HEK293 (cell line): ENCODE results near the gene IL1RAPL1.

Source experiments
- CTCF ChIA-PET: fragments of 350-600 bp; formaldehyde crosslinking; extraction: SDS; loops from one replicate; lab custom pipeline; 2021; ENCODE audit warnings: antibody characterized with exemption; lab: Yijun Ruan, JAX
- POLR2A ChIA-PET: fragments of 300-600 bp; formaldehyde crosslinking; extraction: SDS; loops from one replicate; lab custom pipeline; 2020; ENCODE audit warnings: antibody characterized with exemption, inconsistent platforms; lab: Yijun Ruan, JAX
- H3K27ac ChIP-seq: fragments of 200-500 bp; sonication (Bioruptor generic); 2 replicates; pipeline ENCODE4 v1.5.1; 2014; ENCODE audit warnings: low read depth, low read length, control low read depth, inconsistent platforms; ENCODE audit errors: extremely low read depth
- H3K36me3 ChIP-seq, 2 experiments: fragments of 200-500 bp in 1 of 2; sonication (Bioruptor generic) in 1 of 2; 1 replicate in 1 of 2; 2 replicates in 1 of 2; pipeline ENCODE4 v1.5.1; 2014 to 2017; ENCODE audit warnings: inconsistent platforms in 2 of 2, low read length in 2 of 2; ENCODE audit not compliant: control insufficient read depth in 2 of 2, insufficient read depth in 1 of 2
- H3K4me1 ChIP-seq: fragments of 200-500 bp; sonication (Bioruptor generic); 2 replicates; pipeline ENCODE4 v1.5.1; 2014; ENCODE audit warnings: mild to moderate bottlenecking, low read length, inconsistent platforms; ENCODE audit not compliant: control insufficient read depth, insufficient read depth
- H3K4me3 ChIP-seq: 2 replicates; pipeline ENCODE4 v1.5.1; 2011; ENCODE audit warnings: low read depth, mild to moderate bottlenecking, control low read depth, low read length, moderate library complexity
- H3K9me3 ChIP-seq: fragments of 200-500 bp; sonication (Bioruptor generic); 2 replicates; pipeline ENCODE4 v1.5.1; 2014; ENCODE audit warnings: low read depth, low read length, inconsistent platforms; ENCODE audit not compliant: control insufficient read depth, insufficient read depth
- GLI4 ChIP-seq: fragments of 450-650 bp; formaldehyde crosslinking; IDR thresholded peaks from 2 replicates; pipeline ENCODE4 v1.5.1; 2016; ENCODE audit warnings: missing biosample characterization, missing genetic modification characterization
- SALL2 ChIP-seq: fragments of 450-650 bp; formaldehyde crosslinking; IDR thresholded peaks from 2 replicates; pipeline ENCODE4 v1.5.0; 2017; ENCODE audit warnings: missing biosample characterization, mild to moderate bottlenecking, missing genetic modification characterization, borderline replicate concordance
- SCRT2 ChIP-seq: fragments of 450-650 bp; formaldehyde crosslinking; IDR thresholded peaks from 2 replicates; pipeline ENCODE4 v1.5.1; 2016; ENCODE audit warnings: missing biosample characterization, missing genetic modification characterization
- ZBTB1 ChIP-seq: fragments of 450-650 bp; formaldehyde crosslinking; IDR thresholded peaks from 2 replicates; pipeline ENCODE4 v1.5.1; 2016; ENCODE audit warnings: missing biosample characterization, missing genetic modification characterization
- ZBTB20 ChIP-seq: fragments of 450-650 bp; formaldehyde crosslinking; IDR thresholded peaks from 2 replicates; pipeline ENCODE4 v1.5.1; 2016; ENCODE audit warnings: missing biosample characterization, missing genetic modification characterization
- ZNF121 ChIP-seq: fragments of 450-650 bp; formaldehyde crosslinking; IDR thresholded peaks from 2 replicates; pipeline ENCODE4 v1.5.1; 2016; ENCODE audit warnings: missing biosample characterization, missing genetic modification characterization
- ZNF16 ChIP-seq: fragments of 450-650 bp; formaldehyde crosslinking; IDR thresholded peaks from 2 replicates; pipeline ENCODE4 v1.5.1; 2016; ENCODE audit warnings: low read depth, missing biosample characterization, missing genetic modification characterization
- ZNF19 ChIP-seq: fragments of 450-650 bp; formaldehyde crosslinking; IDR thresholded peaks from 2 replicates; pipeline ENCODE4; 2016; ENCODE audit warnings: missing biosample characterization, missing genetic modification characterization, low read depth
- ZNF248 ChIP-seq: fragments of 450-650 bp; formaldehyde crosslinking; IDR thresholded peaks from 2 replicates; pipeline ENCODE4 v1.5.1; 2017; ENCODE audit warnings: missing biosample characterization, missing genetic modification characterization
- ZNF302 ChIP-seq: fragments of 450-650 bp; formaldehyde crosslinking; IDR thresholded peaks from 2 replicates; pipeline ENCODE4 v1.5.1; 2016; ENCODE audit warnings: missing biosample characterization, missing genetic modification characterization, low read depth
- ZNF37A ChIP-seq: fragments of 450-650 bp; IDR thresholded peaks from 2 replicates; pipeline ENCODE4 v1.5.1; 2018; ENCODE audit warnings: missing biosample characterization, missing genetic modification characterization
- ZNF501 ChIP-seq: fragments of 450-650 bp; formaldehyde crosslinking; IDR thresholded peaks from 2 replicates; pipeline ENCODE4 v1.5.1; 2016; ENCODE audit warnings: missing biosample characterization, missing genetic modification characterization
- ZNF529 ChIP-seq: fragments of 450-650 bp; formaldehyde crosslinking; IDR thresholded peaks from 2 replicates; pipeline ENCODE4 v1.5.1; 2017; ENCODE audit warnings: missing genetic modification characterization, missing biosample characterization; ENCODE audit not compliant: insufficient replicate concordance
- ZNF544 ChIP-seq: fragments of 450-650 bp; formaldehyde crosslinking; IDR thresholded peaks from 2 replicates; pipeline ENCODE4 v1.5.0; 2017; ENCODE audit warnings: missing biosample characterization, missing genetic modification characterization
- ZNF843 ChIP-seq: fragments of 450-650 bp; formaldehyde crosslinking; IDR thresholded peaks from 2 replicates; pipeline ENCODE4 v1.5.1; 2016; ENCODE audit warnings: missing biosample characterization, missing genetic modification characterization
- ZSCAN4 ChIP-seq: fragments of 450-650 bp; formaldehyde crosslinking; IDR thresholded peaks from 2 replicates; pipeline ENCODE4 v1.5.1; 2017; ENCODE audit warnings: missing biosample characterization, missing genetic modification characterization
- ZSCAN5A ChIP-seq: fragments of 450-650 bp; formaldehyde crosslinking; IDR thresholded peaks from 2 replicates; pipeline ENCODE4 v1.5.1; 2016; ENCODE audit warnings: missing biosample characterization, missing genetic modification characterization

IL1RAPL1 gene

GRCh38 chrX:28693101-28693500, 105.9 kb downstream of the IL1RAPL1 start (continued):
- no peak for TF ChIP-seq ZSCAN5A (tag by site-specific recombination)
- no peak for TF ChIP-seq ZBTB20 (tag by site-specific recombination)
- no peak for TF ChIP-seq GLI4 (tag by site-specific recombination)
- no peak for TF ChIP-seq ZNF37A (tag by site-specific recombination)
- no peak for TF ChIP-seq ZNF302 (tag by site-specific recombination)

GRCh38 chrX:28697732-28698131, 110.5 kb downstream of the IL1RAPL1 start:
- no peaks in the 10 kb centered on the region for H3K4me1 ChIP-seq
- POLR2A ChIA-PET: no interaction called here
- CTCF ChIA-PET: no interaction called here
- no peak overlapping the region for H3K4me3 ChIP-seq
- H3K9me3 ChIP-seq: no peaks in the 10 kb centered on the region
- no peaks in the 10 kb centered on the region for H3K36me3 ChIP-seq
- TF ChIP-seq ZNF248 (tag by site-specific recombination): no peak
- TF ChIP-seq SALL2: no peak
- TF ChIP-seq ZNF19 (tag by site-specific recombination): no peak
- TF ChIP-seq ZNF121 (tag by site-specific recombination): no peak
- no peak for TF ChIP-seq SCRT2 (tag by site-specific recombination)
- no peak for TF ChIP-seq ZNF501 (tag by site-specific recombination)
- no peak for TF ChIP-seq ZNF544 (tag by site-specific recombination)
- TF ChIP-seq ZNF16 (tag by site-specific recombination): no peak
- no peak for TF ChIP-seq ZSCAN5A (tag by site-specific recombination)
- no peak for TF ChIP-seq ZSCAN4 (tag by site-specific recombination)
- H3K27ac ChIP-seq: no peak overlapping the region

GRCh38 chrX:28701222-28701621, 114.0 kb downstream of the IL1RAPL1 start:
- no peaks in the 10 kb centered on the region for H3K4me1 ChIP-seq
- CTCF ChIA-PET: interaction anchor here (0.6 kb wide), 3 partner anchors 17 to 184 kb away, joined by 3 to 4 read pairs (median 3); no protein-coding TSS in a partner anchor
- no peak for TF ChIP-seq ZBTB1 (tag by site-specific recombination)

GRCh38 chrX:28706964-28707363, 119.7 kb downstream of the IL1RAPL1 start:
- no peak overlapping the region for H3K4me3 ChIP-seq
- H3K36me3 ChIP-seq: no peaks in the 10 kb centered on the region
- TF ChIP-seq ZNF529 (tag by site-specific recombination) (no peak), ZNF843 (tag by site-specific recombination) (no peak)
- H3K27ac ChIP-seq: no peak overlapping the region
- CTCF ChIA-PET: interaction anchor here (0.6 kb wide), 1 partner anchor 1003 kb away, joined by 3 read pairs; no protein-coding TSS in a partner anchor
- no peaks in the 10 kb centered on the region for H3K4me1 ChIP-seq
- POLR2A ChIA-PET: no interaction called here
- H3K9me3 ChIP-seq: no peaks in the 10 kb centered on the region

More at GRCh38 chrX:28701222-28701621, 114.0 kb downstream of the IL1RAPL1 start:
- Histone ChIP-seq H3K27ac (no peak overlapping the region), H3K36me3 (no peaks in the 10 kb centered on the region), H3K4me3 (no peak overlapping the region), H3K9me3 (no peaks in the 10 kb centered on the region)
- POLR2A ChIA-PET: no interaction called here
